ENCODE data around the gene CAVIN3. TPM values are rescaled to one million over a fixed set of nuclear protein-coding genes. Genes with fewer than 3 reads are reported as not detected.

Gene CAVIN3
- total and polyA plus RNA-seq, 10 of the 15 experiments (the other 5 are each of a cell fraction or from before 2014, with no cell fraction given) = 0.05 to 13.9 (median 4.5) TPM

DNA sequence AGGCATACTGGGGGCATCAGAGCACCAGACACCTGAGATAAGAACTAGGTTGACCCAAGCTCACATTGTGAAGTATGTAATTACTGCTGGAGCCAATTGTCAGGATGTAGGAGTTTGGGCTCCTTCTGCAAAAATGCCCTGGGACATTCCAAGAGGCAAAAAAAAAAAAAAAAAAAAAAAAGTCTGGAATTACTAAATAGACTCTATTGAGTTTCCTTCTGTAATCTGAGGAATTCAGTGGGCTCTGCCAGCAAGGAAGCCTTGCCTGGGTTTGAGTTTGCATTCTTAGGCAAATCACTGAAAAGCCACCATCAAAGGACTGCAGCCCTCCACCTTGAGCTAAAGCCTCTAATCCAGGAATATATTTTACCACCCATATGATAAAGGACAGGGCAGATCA, 8.0 kb upstream of the CAVIN3 start:
- ChIA-PET POLR2A (interaction anchor here (0.7 kb wide), 1 partner anchor 10 kb away, joined by 4 read pairs; no protein-coding TSS in a partner anchor), CTCF (interaction anchor here (0.6 to 2.2 kb wide), 4 partner anchors 12 to 65 kb away, joined by 3 to 8 read pairs (median 4); no protein-coding TSS in a partner anchor), RAD21 (ENCODE audit: unreplicated experiment) (no interaction called here), SMC1A (ENCODE audit: uncharacterized antibody, unreplicated experiment) (interaction anchor here (0.7 to 1.2 kb wide), 2 partner anchors 42 to 210 kb away, joined by 3 read pairs; no protein-coding TSS in a partner anchor)
- Histone ChIP-seq H3K4me1 (ENCODE audit: control insufficient read depth, insufficient read depth, low read length) (no peaks in the 10 kb centered on the region), H3K27me3 (replicated peaks in 1 of 2; ENCODE audit: control insufficient read depth in 2 of 2, insufficient read depth in 2 of 2, low read length in 1 of 2) (0 out of 4 replicates have a peak, but pooled peaks cover 0 to 2% of the 10 kb centered on the region in 2 experiments), H3K79me2 (ENCODE audit: control insufficient read depth, insufficient read depth, low read length) (no peaks in the 10 kb centered on the region), H3K27ac (ENCODE audit: control insufficient read depth, insufficient read depth) (no peak overlapping the region), H3K9me3 (replicated peaks; ENCODE audit: control insufficient read depth, insufficient read depth, low read length) (no peaks in the 10 kb centered on the region), H3K36me3 (ENCODE audit: control insufficient read depth in 2 of 2, insufficient read depth in 2 of 2, low read length in 1 of 2) (no peaks in the 10 kb centered on the region), H3K4me3 (no peak overlapping the region), H3K9ac (ENCODE audit: control insufficient read depth, insufficient read depth, low read length) (no peak overlapping the region), H2AFZ (ENCODE audit: control insufficient read depth, low read depth, low read length) (no peak overlapping the region), H3K4me2 (ENCODE audit: control insufficient read depth, insufficient read depth) (no peak overlapping the region), H4K20me1 (ENCODE audit: control insufficient read depth, insufficient read depth) (no peaks in the 10 kb centered on the region)
- in situ Hi-C loops (cut with MboI) (no loop called here), intact Hi-C loops (cut with micrococcal nuclease; ENCODE audit: unreplicated experiment) (no loop called here)
- DNase-seq (ENCODE audit: low read depth, low spot score) = no peak
- no peak for FAIRE-seq
- BruUV-seq (replicated peaks) = no TSS peak
- ATAC-seq = no peak
- no peak for TF ChIP-seq USF2 (IDR thresholded peaks at IDR 0.05; ENCODE audit: borderline replicate concordance, low read depth, low read length)
- TF ChIP-seq EP300 (IDR thresholded peaks at IDR 0.05; ENCODE audit: borderline replicate concordance in 1 of 2, control insufficient read depth in 1 of 2, low read depth in 2 of 2, low read length in 2 of 2) = no peak
- TF ChIP-seq, protein P1, sequence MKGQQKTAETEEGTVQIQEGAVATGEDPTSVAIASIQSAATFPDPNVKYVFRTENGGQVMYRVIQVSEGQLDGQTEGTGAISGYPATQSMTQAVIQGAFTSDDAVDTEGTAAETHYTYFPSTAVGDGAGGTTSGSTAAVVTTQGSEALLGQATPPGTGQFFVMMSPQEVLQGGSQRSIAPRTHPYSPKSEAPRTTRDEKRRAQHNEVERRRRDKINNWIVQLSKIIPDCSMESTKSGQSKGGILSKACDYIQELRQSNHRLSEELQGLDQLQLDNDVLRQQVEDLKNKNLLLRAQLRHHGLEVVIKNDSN (IDR thresholded peaks at IDR 0.05; ENCODE audit: borderline replicate concordance, extremely low read length, insufficient read depth, low read depth, low read length) = no peak
- TF ChIP-seq CHD4 (IDR thresholded peaks at IDR 0.05) = no peak
- TF ChIP-seq, protein P2, sequence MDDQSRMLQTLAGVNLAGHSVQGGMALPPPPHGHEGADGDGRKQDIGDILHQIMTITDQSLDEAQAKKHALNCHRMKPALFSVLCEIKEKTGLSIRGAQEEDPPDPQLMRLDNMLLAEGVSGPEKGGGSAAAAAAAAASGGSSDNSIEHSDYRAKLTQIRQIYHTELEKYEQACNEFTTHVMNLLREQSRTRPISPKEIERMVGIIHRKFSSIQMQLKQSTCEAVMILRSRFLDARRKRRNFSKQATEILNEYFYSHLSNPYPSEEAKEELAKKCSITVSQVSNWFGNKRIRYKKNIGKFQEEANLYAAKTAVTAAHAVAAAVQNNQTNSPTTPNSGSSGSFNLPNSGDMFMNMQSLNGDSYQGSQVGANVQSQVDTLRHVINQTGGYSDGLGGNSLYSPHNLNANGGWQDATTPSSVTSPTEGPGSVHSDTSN (IDR thresholded peaks at IDR 0.05; ENCODE audit: insufficient replicate concordance, low read depth, low read length) = no peak
- no peak for TF ChIP-seq IRF4 (IDR thresholded peaks at IDR 0.05; ENCODE audit: low read depth, low read length)
- TF ChIP-seq IRF3 (IDR thresholded peaks at IDR 0.05) = no peak
- TF ChIP-seq ASH2L (IDR thresholded peaks at IDR 0.05; ENCODE audit: borderline replicate concordance, low read depth) = no peak
- TF ChIP-seq SIX5 (IDR thresholded peaks at IDR 0.05; ENCODE audit: low read depth, low read length, severe bottlenecking) = no peak
- TF ChIP-seq E2F8 (IDR thresholded peaks at IDR 0.05; ENCODE audit: low read depth, partially characterized antibody) = no peak
- no peak for TF ChIP-seq KLF5 (IDR thresholded peaks at IDR 0.05; ENCODE audit: partially characterized antibody)
- TF ChIP-seq JUND (IDR thresholded peaks at IDR 0.05; ENCODE audit: low read depth, low read length) = no peak
- no peak for TF ChIP-seq NFIC (IDR thresholded peaks at IDR 0.05; ENCODE audit: low read depth, low read length)
- TF ChIP-seq SKIL (IDR thresholded peaks at IDR 0.05; ENCODE audit: low read depth, poor library complexity, severe bottlenecking) = no peak
